ELF-1 (cell line): ENCODE measurements around the gene TRPT1.

Source experiments
- DNase-seq: peaks from one replicate; pipeline ENCODE4 v3.0.0-alpha.2; 2016; ENCODE audit warnings: low read depth, low spot score

The TRPT1 gene

GRCh38 chr11:64225608-64226506, at the start of gene TRPT1, which contains the start of gene NUDT22:
TSS of gene TRPT1 (minus strand) at chr11:64226186. CDS start at chr11:64225860, 326 bp downstream.
TSS of gene NUDT22 (plus strand) at chr11:64226274. CDS start at chr11:64226653, 379 bp downstream.
- peak; percentile 86 for DNase-seq

- DNase-seq: peak; percentile 71
Observed at GRCh38 chr11:64275031-64275800, 49.2 kb upstream of the TRPT1 start.

GRCh38 chr11:64269540-64270220, 43.7 kb upstream of the TRPT1 start:
- DNase-seq: peak; percentile 100

GRCh38 chr11:64268893-64269539, 43.0 kb upstream of the TRPT1 start:
- peak; percentile 87 for DNase-seq

- DNase-seq: no peak
Observed at GRCh38 chr11:64268025-64268892, 42.3 kb upstream of the TRPT1 start.

- no peak for DNase-seq
Observed at GRCh38 chr11:64267207-64267945, 41.4 kb upstream of the TRPT1 start.

GRCh38 chr11:64266339-64266738, 40.4 kb upstream of the TRPT1 start:
- DNase-seq: no peak

- DNase-seq: no peak
Observed at GRCh38 chr11:64265176-64266160, 39.5 kb upstream of the TRPT1 start.

- peak; percentile 68 for DNase-seq
Observed at GRCh38 chr11:64264371-64264852, 38.4 kb upstream of the TRPT1 start.

- no peak for DNase-seq
Observed at GRCh38 chr11:64263947-64264317, 37.9 kb upstream of the TRPT1 start.

GRCh38 chr11:64263021-64263946, 37.3 kb upstream of the TRPT1 start:
- DNase-seq: peak; percentile 76

GRCh38 chr11:64262271-64263002, 36.5 kb upstream of the TRPT1 start:
- DNase-seq: no peak

GRCh38 chr11:64261556-64262080, 35.6 kb upstream of the TRPT1 start:
- DNase-seq: no peak

- DNase-seq: no peak
Observed at GRCh38 chr11:64260147-64260708, 34.2 kb upstream of the TRPT1 start.

- no peak for DNase-seq
Observed at GRCh38 chr11:64259533-64260067, 33.6 kb upstream of the TRPT1 start.
